ENCODE results near the gene AP1G1.
"Not testable (repeated sequence)": the region's sequence is repeated elsewhere in the genome, so short reads cannot be mapped to it uniquely, and the experiment has no call there.

The AP1G1 gene

DNA sequence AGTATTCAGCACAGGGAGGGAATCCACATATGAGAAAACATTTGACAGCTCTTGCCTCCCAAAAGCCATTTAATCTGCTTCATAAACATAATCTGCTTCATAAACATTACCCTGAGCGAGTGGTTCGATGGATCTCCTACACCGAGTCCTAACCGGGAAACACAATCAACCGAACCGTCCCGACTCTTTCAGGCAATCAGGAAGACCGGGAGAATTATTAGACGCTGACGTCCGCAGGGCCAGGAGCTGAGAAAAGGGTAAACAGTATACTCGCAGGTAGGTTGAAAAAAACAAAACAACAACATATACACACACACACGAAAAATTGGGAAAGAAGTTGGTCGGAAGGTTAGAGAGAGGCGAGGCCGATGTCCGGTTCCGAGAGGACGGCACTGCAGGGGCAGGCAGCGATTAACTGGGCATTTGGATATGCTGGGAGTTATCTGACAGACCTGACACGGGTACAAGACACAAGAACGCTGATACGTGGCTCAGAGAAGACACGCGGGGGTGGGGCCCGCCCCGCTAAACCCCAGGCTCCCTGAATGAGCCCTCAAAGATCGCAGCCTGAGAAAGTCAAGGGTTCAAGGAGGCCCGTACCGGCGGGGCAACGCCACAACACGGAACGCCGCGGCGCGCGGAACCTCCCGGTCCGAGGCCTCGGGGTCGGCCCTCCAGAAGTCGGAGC, 585 bp downstream of the AP1G1 start:
- peak in 1 of 2 experiments; percentile 17 for DNase-seq

DNA sequence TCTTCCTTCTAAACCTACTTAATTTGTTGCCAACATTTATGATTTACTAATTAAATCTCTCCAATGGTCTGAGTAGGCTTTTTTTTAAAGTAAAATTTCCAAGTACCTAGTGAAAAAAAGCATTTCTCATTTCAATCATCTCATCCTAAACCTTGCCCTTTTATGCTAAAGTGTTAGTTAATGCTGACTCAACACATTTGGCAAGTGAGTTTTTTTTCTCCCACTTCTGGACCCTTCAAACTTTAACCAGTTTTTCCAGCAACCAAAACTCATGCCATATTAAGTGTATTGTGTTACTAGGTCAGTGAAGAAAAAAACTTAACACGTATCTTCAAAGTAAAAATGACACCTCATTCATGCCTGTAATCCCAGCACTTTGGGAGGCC, 5.3 kb downstream of the AP1G1 start:
- DNase-seq: no peak

DNA sequence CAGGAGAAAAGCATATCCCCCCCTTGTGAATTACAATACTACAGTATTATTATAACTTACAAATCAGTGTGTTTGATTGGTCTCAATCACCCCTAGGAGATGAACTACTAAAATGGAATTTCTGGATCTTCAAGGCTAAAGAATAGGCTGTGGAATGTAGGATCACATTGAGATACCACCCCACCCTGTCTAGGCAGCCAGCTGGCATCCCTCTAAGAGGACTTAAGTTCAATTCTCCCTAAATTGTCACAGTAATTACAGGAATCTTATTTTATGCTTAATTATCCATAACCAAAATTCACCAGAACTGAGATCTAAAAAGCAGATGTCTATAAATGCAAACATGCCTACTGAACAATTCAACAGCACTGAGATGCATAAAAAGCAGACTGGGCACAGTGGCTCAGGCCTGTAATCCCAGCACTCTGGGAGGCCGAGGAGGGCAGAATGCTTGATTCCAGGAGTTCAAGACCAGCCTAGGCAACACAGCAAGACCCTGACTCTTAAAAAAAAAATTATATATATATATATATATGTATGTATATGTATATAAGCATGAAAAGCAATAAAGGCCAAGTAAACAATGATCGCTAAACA, 12.0 kb downstream of the AP1G1 start:
- DNase-seq: no peak

DNA sequence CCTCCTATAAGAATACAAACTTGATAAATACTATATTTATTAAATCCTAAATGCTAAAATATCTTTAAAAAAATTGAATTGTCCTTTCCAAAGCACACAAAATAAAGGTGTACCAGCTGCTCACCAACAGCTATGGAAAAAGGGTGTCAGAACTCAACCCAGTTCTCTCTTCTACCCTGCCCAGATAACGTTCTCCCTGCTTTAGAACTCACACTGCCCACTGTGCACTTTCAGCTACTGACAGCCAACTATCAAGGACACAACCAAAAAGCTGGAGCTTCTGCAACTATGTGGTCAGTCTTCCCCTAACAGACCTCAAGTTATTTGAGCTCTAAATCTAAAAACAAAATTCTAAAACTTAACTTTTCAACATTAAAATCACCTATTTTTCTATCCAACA, 13.7 kb downstream of the AP1G1 start:
- no peak for DNase-seq

DNA sequence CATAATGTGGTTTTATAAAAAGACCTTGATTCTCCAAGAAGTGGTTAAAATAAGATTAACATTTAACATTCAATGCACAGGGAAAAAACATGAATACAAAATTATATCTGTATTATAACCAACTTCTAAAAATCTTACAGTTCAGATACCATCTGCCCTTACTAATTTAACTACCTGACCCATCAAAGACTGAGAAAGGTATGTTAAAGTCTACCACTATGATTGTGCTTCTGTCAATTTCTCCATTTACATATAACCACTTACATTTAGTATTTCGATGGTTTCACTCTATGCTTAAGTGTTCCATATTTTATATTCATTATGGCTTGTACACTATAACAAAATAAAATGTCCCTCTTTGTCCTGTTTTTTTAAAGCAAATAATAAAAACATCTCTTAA, 14.6 kb downstream of the AP1G1 start:
- no peak for DNase-seq

DNA sequence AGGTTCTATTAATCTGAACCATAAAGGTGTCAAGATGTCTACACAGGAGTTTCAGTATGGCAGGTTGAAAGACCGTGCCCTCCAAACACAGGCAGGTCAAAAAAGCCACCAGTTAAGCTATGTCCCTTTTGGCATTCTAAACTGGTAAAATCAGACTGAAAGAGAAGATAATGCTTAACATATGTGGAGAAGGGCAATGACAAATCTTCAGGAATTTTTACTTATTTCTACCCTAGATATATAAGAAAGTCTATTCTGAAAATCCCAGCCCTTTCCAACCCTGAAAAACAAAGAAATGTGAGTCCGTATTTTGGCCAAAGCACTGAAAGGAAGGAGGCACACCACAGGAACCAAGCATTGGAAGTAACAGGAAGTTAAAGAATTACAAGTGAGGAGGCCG, 16.5 kb downstream of the AP1G1 start:
- DNase-seq: no peak

DNA sequence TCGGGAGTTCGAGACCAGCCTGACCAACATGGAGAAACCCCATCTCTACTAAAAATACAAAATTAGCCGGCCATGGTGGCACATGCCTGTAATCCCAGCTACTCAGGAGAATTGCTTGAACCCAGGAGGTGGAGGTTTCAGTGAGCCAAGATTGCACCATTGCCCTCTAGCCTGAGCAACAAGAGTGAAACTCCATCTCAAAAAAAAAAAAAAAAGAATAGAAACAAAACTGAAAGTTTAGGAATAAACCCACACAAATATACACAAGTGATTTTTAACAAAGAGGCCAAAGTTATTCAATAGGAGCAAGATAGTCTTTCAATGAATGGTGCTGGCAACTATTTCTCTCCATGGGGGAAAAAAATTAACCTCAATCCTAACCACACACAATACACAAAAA, 18.3 kb downstream of the AP1G1 start:
- DNase-seq: not testable (repeated sequence)

DNA sequence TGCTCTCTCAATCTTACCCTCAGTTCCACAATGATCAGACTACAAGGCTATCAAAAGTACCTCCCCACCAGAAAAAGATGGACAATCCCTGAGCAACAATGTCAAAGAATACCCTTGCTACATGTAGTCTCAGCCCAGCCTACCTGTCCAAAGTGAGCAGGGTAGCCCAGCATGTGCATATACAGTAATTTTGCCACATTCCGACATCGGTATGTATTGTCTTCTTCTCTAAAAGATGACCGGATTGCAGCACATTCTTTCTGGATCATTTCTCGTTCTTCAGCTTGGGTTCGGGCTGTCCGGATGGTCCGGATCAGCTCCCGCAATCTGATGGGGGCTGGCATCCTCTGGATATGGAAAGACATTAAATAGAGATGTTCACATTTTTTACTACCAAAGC, 19.5 kb downstream of the AP1G1 start:
- DNase-seq: no peak

DNA sequence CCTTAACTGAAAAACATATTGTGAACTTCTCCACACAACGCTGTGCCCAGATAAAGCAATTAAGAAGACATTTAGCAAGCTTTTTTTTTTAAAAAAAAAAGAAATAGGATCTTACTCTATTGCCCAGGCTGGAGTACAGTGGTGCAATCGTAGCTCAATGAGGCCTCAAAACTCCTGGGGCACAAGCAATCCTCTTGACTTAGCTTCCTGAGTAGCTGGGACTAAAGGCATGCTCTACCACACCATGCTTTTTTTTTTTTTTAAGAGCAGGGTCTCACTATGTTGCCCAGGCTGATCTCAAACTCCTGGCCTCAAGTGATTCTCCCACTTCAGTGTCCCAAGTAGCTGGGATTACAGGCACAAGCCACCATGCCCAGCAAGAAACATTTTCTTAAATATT, 20.1 kb downstream of the AP1G1 start:
- no peak for DNase-seq

DNA sequence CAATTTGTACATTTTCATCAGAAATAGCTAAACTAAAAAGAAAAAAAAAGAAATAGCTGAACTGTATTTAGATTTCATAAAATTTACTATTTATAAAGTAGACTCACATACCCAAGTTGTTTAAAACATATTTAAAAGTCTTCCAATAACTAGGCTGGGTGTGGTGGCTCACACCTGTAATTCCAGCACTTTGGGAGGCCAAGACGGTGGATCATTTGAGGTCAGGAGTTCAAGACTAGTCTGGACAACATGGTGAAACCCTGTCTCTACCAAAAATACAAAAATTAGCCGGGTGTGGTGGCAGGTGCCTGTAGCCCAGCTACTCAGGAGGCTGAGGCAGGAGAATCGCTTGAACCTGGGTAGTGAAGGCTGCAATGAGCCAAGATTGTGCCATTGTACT, 23.5 kb downstream of the AP1G1 start:
- DNase-seq: not testable (repeated sequence)

DNA sequence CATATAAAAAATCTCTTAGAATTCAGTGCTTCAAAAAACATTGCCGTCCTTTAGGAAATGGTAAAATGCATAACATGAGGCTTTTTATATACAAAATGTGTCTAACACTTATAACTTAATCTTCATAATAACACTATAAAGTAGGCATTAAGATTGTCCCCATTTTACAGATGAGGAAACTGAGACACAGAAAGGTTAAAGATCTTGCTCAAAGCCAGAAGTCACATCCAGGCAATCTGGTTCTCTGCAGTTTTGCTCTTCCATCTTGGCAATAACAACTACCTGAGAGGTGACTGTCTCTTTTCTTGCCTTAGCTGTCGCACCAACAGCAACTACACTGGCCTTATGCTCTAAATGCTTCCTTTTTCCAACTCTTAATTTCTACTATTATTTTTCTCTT, 24.5 kb downstream of the AP1G1 start:
- no peak for DNase-seq

DNA sequence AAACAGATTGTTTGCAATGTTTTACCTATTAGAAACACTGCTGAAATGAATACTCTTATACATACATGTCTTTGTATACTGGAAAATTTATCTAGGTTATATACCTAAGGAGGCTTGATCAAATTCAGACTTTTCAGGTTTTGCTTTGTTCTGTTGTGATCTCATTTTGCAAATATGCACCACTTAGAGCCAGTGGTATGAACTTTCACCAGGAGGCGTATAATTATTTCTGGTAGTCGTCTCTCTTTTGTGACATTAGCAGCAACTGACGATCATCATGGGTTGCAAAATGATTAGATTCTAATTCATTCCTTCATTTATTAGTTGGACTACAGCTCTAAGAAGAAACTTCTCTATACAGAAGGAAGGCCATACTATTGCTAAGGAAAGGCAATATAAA, 26.9 kb downstream of the AP1G1 start:
- DNase-seq: no peak

DNA sequence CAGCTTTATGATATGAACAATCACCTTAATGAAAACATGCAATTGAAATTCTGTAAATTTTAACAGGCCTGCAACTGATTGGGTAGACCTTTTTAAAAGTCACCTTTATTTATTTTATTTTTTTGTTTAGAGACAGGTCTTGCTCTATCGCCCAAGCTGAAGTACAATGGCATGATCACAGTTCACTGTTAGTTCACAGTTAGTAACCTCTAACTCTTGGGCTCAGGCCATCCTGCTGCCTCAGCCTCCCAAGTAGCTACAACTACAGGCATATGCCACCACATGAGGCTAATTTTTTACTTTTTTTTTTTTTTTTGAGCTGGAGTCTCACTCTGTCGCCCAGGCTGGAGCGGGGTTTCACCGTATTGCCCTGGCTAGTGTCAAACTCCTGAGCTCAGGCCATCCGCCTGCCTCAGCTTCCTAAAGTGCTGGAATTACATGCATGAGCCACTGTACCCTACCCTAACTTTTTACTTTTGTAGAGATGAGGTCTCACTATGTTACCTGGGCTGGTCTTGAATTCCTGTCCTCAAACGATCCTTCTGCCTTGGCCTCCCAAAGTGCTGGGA, 28.0 kb downstream of the AP1G1 start:
- no peak for DNase-seq

DNA sequence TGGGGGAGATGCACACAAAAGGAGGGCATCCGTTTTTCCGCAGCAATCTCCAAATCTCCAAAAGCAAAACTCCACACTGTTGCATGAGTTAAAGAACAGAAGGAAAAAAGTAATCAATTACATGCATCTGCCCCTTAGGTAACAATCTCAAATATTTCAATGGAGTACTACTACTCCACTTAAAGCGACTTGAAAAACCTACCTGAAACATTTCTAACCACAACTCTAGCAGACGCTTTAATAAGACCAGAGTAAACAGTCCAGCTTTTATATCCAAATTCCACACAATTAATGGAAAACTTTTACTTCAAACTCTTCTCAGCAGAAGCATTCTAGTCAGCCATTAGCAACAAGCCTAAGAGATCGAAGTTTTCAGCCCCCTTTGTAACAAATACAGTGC, 29.9 kb downstream of the AP1G1 start:
- no peak for DNase-seq

DNA sequence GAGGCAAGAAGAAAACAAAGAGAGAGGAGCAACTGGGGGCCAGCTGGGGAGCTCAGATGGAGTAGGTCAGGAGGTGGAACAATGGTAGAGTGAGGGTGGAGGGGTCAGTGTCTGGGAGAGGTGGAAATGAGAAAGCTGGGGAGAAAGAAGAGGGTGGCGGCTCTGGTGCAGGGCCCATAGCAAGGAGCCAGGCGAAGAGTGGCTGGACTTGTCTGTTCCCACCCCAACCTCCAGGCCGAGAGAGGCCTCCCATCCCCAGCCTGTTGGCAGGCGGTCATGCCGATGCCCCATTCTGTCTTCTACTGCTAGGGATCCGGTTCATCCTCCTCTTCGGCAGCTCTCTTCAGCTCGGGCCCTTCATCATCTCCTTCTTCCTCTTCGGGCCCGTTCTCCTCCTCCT, 31.3 kb downstream of the AP1G1 start:
- DNase-seq: no peak

DNA sequence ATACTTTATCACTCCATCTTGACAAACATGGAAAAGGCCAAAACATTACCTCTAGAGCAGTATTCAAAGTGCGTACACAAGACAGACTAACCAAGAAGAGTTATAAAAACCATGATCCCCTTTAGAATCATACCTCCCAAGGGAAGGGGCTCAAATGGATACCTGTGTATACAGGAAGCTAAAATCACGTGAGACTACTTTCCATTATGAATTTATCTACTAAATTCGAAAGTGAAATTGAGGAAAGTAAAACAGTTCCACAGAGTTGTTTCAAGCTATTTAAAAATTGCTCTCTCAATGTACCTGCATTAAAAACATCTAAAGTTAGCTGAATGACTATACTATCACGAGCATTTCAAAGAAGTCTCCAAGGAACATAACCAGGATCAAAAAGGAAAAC, 32.7 kb downstream of the AP1G1 start:
- DNase-seq: no peak

DNA sequence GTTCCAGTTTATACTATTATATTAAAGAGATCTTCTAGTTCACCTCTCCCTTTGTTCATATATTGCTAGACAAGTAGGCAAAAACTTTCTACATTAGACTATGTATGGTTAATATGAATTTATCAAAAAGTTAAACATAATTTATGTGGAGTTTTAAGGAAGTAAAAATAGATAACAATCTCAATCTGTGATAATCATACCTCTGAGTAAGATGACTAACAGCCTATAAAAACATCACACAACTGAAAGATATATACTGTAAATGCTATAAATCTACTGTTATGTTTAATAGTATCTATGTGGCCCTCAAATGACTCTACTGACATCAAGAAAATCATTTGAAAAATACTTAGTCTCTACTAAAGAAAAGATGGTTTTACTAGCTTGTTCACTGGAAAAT, 37.1 kb downstream of the AP1G1 start:
- DNase-seq: no peak

DNA sequence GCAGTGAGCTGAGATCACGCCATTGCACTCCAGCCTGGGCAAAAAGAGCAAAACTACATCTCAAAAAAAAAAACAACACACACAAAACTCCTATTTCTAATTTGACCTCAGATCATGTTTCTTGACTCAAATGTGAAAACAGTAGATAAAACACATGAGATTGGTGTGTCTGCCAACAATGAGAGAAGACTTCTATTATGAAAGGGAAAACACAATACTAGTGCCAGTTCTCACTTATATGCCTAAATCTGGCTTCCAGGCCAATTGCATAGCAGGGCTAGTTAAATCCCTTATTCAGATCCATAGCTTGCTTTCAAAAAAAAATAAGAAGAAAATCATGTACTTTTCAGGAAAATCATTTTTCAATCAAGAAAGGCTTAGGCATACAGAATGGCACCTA, 39.4 kb downstream of the AP1G1 start:
- no peak for DNase-seq

DNA sequence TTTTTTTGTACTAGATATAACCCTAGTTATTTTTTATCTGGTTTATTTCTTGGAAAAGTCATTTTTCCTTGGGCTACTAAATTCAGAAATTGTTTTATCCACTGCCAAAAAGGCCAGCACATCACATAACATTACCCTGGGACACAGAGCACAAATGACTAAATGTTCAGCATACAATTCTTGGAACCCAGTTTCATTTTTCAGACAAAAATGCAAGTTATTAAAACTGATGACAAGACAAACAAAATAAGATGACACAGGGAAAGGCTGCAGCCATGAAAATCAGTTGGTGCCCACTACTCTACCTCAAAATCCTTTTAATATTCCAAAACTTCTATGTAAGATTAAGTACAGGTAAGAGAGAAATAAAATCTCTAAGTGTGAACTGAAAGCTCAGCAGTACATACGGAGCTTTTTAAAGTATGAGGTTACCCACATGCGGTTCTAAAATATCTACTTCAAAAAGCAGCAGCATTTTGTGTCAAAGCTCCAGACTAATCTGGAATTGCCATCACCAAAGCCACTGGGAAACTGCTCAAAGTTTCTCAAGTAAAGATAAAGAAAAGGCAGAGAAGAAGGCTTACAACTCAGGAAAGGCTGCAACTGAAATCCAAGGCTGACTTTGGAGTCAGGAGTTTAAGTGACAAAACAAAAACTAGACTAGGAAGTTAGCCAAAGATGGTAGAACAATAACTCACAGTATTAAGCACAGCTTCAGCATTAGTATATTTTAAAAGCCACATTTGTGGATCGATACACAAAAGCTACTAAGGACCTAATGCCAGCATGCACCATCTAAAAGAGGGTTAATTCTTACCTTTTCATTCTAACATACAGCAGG, 41.4 kb downstream of the AP1G1 start:
- no peak for DNase-seq

DNA sequence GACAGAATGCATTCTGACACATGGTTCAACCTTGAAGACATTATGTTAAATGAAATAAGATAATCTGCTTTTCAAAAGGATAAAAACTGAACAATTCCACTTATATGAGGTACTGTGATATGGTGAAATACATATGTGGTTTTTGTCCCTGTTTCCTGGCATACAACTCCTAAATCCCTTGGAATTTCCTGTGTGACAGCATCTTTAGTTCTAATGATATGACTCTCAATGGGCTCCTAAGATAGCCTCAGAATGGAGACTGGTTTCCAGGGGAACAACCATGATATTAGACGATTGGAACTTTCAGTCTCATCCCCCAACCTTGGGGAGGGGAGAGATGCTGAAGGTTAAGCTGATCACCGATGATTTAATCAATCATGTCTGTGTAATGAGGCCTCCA, 46.4 kb downstream of the AP1G1 start:
- DNase-seq: no peak

DNA sequence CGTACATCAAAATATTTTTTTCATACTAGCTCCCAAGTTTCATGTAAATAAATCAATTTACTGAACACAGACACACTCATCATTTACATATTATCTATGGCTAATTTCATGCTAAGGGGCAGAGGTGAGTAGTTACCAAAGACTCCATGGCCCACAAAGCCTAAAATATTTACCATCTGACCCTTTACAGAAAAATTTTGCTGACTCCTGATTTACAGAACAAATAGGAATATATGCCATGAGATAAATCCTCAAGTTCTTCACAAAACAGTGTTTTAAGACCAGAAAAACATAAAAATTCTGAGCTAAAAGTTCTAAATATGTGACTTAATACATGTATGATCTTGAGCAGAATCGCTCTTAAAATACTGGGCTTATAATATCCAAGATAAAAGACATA, 47.5 kb downstream of the AP1G1 start:
- no peak for DNase-seq

DNA sequence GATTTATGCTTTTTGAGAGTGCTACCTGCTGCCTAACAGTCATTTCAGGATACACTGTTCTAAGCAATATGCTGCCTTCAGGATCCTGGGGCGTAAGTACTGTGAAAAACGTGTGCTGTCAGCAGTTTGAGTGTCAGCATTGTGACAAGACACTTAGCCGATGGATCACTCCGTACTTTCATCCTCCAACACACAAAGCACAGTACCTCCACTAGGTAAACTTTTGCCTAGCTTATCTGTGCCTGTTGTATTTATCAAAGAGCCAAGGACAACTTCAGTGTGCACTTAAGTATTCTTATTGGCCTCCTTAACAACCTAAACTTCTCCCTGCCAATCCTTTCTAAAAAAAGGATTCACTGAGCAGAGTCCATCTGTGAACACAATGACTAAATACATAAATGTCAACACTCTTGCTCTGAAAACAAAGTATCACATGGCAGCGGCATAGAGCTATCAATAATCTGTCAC, 50.3 kb downstream of the AP1G1 start:
- no peak for DNase-seq

DNA sequence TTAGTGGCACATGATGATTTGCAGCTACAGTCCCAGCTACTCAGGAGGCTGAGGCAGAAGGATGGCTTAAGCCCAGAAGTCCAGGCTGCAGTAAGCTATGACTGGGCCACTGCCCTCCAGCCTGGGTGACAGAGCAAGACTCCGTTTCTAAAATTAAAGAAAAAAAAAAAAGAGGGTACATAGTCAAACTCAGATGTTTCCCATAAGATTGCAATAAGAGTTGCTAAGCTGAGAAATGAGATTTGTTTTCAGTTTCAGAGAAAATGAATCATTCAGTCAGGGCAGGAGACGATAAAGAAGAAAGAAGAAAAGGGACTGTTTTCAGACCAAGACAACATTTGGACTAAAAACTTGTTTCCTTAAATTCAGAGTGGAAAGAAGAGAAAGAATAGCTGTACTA, 54.0 kb downstream of the AP1G1 start:
- no peak for DNase-seq

DNA sequence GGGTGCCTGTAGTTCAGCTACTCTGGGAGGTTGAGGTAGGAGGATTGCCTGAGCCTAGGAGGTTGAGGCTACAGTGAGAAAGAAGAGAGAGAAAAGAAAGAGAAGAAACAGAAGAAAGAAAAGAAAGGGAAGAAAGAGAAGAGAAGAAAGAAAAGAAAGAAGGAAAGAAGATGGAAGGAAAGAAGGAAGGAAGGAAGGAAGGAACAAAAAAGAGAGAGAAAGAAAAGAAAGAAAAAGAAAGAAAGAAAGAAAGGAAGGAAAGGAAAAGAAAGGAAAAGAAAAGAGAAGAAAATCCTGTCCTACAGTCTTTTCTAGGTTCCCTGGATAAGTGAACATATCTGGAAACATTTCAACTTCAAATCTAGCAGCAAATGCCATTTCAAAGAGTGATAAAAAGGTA, 54.5 kb downstream of the AP1G1 start:
- no peak for DNase-seq

Measured in NCI-H2081 (cell line).